HG02943 (cell line): ENCODE measurements around the gene GCSAM.

Experiments used
- ATAC-seq: cut with Tn5 transposase; IDR thresholded peaks from one replicate; pipeline ENCODE4 v1.9.1; 2021; ENCODE audit warnings: mild to moderate bottlenecking, low read depth, moderate library complexity; ENCODE audit not compliant: unreplicated experiment

GCSAM gene

GRCh38 chr3:112132975-112133448 is at the start of gene GCSAM:
Gene GCSAM (minus strand): TSS chr3:112133248. CDS start chr3:112133120, 128 bp downstream.
- peak; percentile 81 for ATAC-seq

- ATAC-seq, result no peak
Measured at GRCh38 chr3:112175646-112176045, 42.6 kb upstream of the GCSAM start.

GRCh38 chr3:112175037-112175436 is 42.0 kb upstream of the GCSAM start:
- no peak for ATAC-seq

- ATAC-seq, result no peak
Measured at GRCh38 chr3:112171144-112171543, 38.1 kb upstream of the GCSAM start.

- no peak for ATAC-seq
Measured at GRCh38 chr3:112170046-112170445, 37.0 kb upstream of the GCSAM start.

GRCh38 chr3:112167758-112168157 is 34.7 kb upstream of the GCSAM start:
- ATAC-seq, result no peak

- ATAC-seq, result no peak
Measured at GRCh38 chr3:112149136-112149535, 16.1 kb upstream of the GCSAM start.

GRCh38 chr3:112143689-112144088 is 10.6 kb upstream of the GCSAM start:
- ATAC-seq, result no peak

- no peak for ATAC-seq
Measured at GRCh38 chr3:112143251-112143650, 10.2 kb upstream of the GCSAM start.

- no peak for ATAC-seq
Measured at GRCh38 chr3:112141293-112141692, 8.2 kb upstream of the GCSAM start.

GRCh38 chr3:112140584-112140983 is 7.5 kb upstream of the GCSAM start:
- ATAC-seq, result no peak

GRCh38 chr3:112138219-112138969 is 5.3 kb upstream of the GCSAM start:
- ATAC-seq, result no peak

- no peak for ATAC-seq
Measured at GRCh38 chr3:112137781-112138180, 4.7 kb upstream of the GCSAM start.

- no peak for ATAC-seq
Measured at GRCh38 chr3:112136959-112137693, 4.1 kb upstream of the GCSAM start.

GRCh38 chr3:112136046-112136445 is 3.0 kb upstream of the GCSAM start:
- no peak for ATAC-seq

- ATAC-seq, result no peak
Measured at GRCh38 chr3:112134335-112135124, 1.5 kb upstream of the GCSAM start.

GRCh38 chr3:112133626-112134334 is 732 bp upstream of the GCSAM start:
- ATAC-seq, result no peak

- ATAC-seq, result peak; percentile 1
Measured at GRCh38 chr3:112132554-112132953, 494 bp downstream of the GCSAM start.

GRCh38 chr3:112132088-112132487 is 960 bp downstream of the GCSAM start:
- ATAC-seq, result no peak

- ATAC-seq, result no peak
Measured at GRCh38 chr3:112131111-112131510, 1.9 kb downstream of the GCSAM start.
